HG03575 (cell line): ENCODE data around the gene IFTAP.

Source experiments
- ATAC-seq: cut with Tn5 transposase; IDR thresholded peaks from one replicate; pipeline ENCODE4 v1.9.1; 2021; ENCODE audit not compliant: unreplicated experiment, insufficient number of reproducible peaks, low FRiP score; ENCODE audit errors: extremely low read depth

Gene IFTAP

DNA sequence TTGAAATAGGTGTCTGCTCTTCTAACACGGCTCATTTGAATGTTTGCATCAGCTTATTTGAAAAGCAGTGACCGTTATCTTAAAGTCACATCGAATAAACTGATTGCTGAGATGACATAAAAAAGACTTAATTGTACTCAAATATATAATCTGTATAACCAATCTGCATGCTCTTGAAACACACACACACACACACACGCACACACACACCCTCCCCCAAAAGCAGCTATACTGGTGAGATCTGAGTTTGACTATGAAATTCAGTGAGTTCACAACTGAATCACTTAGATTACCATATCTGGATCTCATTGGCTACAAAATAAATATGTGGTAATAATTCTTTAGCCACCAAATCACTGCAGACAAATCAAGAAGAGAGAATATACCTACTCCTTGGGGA lies 3.8 kb upstream of the IFTAP start:
- no peak for ATAC-seq

DNA sequence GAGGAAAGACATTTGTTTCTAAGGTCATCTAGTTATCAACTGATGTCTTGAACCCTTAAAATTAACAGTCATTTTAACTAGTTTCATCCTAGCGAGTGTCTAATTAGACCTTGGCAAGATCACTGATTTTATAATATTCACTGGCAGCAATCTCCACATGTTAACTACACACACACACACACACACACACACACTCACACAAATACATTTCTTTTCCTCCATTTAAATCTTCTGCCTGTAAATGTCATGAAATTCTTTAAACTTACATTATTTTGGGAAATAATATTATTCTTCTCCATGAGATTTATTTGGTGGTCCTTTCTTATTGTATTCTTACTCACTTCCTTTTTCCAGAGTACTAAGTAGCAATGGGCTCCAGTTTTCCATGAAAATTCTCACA lies 2.9 kb upstream of the IFTAP start:
- ATAC-seq: no peak

DNA sequence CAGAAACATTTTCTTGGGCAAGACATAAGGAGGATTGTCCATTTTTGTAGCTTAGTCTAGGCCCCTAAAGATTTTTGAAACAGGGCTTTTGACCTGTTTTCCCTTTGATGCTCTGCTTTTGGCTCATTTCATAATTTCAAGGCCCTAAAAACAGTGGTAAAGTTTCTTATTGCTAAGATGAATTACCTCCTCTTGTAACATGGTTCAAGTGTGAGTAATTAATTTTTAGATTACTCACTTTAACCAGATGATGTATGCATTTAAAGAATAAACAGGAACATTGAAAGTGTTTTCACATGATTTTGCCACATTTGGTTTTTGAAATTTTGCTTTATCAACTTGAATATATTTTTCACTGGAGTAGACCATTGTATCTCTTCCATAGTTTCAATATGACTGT lies 2.6 kb downstream of the IFTAP start:
- no peak for ATAC-seq

DNA sequence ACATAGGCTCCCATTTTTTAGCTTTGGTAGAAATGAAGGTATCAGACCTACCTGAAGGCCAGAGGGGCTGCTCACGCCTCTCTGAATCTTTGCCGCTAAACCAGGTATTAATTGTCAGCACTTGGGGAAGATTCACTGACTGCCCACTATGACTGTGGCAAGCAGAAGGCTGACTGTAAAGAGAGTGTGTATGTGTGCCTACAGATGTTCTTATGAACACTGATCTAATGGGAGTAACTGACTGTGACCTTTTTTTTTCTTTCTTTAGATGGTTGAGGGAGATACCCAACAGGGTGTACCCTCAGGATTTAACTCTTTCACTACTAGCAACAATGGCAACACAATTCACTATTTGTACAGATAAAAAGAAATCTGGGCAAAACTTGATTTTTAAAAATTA lies 3.7 kb downstream of the IFTAP start, which contains the start of gene RAG2:
TSS of gene RAG2 (minus strand) at position 186 of the 400 bp plus-strand sequence. CDS start 4,068 bp downstream, outside the sequence.
- ATAC-seq: no peak

DNA sequence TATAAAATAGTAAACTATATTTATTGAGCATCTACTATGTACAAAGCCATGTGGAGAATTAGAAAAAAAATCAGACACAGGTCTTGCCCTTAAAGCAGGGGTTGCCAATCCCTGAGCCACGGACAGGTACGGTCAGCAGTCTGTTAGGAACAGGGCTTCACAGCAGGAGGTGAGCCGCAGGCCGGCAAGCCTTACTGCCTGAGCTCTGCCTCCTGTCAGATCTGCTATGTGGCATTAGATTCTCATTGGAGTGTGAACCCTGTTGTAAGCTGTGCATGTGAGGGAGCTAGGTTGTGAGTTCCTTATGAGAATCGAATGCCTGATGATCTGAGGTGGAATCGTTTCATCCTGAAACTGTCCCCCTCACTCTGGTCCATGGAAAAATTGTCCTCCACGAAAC lies 5.9 kb downstream of the IFTAP start:
- no peak for ATAC-seq

DNA sequence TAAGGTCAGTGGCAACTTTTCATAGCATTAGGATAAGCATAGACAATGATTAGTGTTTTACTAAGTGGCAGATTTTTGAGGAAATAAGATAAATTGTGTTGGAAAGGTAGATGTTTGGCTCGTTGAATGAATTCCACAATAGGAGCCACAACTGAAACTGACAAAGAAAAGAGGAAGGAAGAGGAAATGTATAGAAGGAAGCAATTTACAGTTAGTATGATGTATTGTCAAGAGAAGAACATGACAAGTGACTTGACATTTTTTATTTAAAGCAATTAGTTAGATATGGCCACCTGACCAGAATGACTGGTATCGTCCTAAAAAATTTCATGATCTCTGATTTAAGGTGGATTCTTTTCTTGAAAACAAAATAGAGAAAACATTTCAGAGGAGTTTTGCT lies 6.9 kb downstream of the IFTAP start:
- ATAC-seq: no peak

DNA sequence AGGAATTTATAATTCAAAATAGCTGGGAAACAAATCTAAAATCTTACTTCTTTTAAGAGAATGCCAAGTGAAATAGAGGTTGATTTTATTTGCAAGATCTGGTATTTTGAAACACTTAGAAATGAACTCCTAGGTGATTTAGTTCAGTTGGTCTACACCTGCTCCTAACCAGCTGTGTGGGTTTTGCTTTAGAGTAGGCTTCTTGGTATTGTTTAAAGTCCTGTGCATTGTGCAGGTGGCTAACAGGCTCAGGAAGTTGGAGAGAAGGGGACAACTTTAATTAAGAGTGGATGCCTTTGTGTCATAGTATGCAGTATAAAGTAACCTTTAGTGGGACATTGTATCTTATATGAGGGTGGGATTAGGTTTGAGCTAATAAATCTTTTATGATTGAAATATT lies 7.8 kb downstream of the IFTAP start:
- ATAC-seq: no peak

DNA sequence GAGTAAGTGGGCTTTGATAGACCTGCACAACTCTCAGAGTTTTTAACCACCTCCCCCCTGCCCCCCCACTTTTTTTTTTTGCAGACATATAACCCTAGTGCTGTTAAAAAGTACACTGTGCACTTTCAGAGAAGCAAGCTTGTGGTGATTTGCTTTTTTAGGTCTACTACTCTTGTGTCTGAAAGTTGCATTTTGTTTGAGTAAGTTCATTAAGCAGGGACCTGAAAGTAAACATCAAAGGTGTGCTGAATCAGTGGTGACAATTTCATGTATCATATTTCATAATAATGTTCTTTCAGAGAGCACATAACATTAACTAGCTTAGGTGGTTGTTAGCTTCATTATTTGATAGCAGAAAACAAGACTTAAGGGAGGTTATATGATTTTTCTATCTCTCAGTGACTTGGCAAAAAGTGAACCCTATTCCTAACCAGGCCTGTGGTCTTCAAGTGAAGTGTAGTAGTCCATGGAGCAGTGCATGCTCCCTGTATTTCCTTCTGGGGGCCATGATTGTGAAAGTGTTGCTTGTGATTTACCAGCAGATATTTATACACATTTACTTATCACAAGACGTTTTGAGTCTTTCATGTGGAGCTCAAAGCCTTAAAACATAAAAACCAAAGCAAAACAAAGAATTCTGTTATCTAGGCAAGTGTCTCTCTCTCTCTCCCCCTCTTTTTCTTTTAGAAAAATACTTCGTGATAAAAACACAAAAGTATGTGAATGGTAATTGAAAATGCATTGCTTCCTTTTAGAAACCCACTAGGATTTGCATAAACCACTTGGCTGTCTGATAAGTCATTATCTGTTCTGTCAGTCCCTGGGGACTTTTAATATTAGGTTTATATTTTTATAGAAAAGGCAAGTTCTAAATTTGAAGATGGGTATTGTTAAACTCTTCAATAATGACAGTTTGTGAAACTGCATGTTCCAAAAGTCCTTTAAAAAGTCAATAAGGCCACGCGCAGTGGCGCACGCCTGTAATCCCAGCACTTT lies 11.2 kb downstream of the IFTAP start:
- peak; percentile 48 for ATAC-seq

DNA sequence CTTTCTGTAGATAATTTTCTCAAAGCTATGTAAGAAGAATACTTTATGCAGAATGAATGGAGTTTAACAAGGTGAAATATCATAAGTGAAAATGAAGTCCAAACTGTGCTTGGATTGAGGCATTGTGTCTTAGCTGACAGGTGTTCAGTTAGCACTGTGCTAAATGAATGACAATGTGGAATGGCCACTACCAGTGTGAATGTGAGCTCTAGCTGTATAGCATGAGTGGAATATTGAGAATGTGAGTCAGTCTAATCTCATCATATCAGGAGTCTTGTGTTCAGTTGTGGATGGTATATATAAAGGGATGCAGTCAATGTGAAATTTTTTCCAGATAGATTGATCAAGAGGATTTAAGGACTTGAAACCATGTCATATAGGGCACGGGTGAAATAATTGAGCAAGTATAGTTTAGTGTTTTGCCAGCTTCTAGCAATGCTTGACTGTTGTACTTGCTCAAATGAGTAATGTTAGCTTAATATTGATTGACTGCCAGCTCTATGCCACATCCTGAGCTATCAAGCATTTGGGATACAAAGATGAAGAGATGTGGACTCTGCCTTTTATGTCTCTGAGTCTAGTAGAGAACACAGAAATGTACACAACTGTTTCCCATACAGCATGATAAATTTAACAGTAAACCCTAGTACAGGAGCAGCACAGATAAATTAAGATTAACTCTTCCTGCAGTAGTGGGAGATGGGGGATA lies 14.3 kb downstream of the IFTAP start:
- no peak for ATAC-seq

DNA sequence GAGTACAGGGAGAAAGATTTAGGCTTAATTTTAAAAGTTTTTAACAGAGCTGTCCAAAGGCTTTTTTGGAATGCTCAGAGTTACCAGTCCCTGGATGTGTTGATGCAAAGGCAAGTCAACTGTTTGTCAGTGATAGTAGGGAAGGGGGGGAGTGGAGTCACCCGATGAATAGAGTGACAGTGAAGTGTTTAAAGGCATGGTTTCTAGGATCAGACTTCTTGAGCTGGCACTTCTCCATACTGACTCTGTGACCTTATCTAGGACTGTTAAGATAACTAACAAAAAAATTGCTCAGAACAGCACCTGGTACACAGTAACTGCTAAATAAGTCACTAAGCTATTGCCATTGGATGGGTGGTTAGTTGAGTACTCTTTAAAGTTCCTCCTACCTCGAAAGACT lies 15.1 kb downstream of the IFTAP start:
- ATAC-seq: no peak

DNA sequence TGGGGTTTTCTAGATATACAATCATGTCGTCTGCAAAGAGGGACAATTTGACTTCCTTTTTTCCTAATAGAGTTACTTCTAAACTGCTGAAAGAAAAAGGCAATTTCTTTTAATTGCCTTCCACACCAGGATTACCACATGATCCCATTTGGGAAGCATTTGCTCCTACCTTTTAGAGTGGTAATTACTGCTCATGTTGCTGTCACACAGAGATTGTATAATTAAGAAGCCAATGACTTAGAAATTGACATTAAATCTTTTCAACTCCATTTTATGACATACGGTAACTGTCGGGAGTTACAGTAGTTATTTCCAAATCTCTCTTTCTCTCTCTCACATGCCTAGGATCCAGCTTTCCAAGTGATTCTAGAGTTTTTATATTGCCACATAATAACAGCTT lies 21.5 kb downstream of the IFTAP start:
- no peak for ATAC-seq

DNA sequence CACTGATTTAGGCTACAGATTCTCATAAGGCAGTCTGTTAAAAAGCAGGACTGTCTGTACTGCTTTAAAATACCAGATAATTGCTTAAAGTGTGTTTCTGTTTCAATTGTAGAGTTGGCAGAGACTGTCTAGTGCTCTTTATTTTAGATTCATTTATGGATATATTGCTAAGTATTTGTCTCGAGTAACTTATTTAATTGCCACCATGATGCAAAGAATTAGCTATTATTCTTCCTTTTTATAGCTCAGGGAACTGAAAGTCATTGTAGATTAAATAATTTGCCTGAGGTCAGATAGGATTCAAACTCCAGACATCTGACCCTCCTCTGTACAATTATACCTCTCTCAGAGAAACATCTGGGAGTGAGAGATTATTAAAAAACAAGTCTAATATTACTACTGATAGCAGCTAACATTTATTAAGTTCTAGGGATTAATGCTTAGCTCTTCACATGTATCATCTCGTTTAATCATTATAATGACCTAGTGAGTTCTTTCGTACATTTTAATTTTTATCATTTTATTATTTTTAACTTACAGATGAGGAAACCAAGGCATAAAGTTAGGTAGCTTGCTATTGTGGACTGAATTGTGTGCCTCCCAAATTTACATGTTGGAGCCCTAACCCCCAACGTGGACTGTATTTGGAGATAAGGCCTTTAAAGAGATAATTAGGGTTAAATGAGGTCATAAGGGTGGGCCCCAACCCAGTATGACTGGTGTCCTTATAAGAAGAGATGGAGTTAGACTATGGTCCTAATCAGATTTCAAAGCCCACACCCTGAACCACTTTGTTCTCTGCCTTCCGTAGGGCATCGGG lies 23.5 kb downstream of the IFTAP start:
- ATAC-seq: no peak

DNA sequence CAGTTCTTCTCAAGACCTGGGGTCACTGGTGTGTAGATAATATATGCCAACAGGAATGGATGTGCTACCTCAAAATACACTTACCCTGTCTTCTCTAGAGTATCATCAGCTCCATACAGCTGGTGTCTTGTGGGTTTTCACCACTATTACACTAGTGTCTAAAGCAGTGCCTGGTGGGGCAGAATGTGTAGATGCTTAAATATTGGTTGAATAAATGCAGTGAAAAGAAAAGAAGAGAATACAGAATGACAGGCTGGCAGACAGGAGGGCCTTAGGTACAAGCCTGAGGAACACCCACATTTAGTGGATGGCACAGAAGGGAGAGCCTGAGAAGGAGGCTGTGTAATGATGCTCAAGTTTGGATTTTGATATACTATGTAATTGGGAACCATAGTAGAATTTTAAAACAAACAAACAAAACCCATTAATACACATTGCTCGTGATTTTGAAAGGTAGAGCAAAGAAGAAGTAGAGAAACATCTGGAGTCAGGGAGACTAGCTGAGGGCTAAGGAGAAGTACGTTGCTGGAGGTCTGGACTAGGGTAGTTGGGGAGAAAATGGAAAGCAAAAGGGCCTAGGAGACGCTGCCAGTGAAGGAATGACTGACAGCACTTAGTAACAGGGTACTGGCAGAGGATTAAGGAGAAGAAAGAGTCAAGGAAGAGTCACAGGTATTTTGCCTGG lies 24.2 kb downstream of the IFTAP start:
- no peak for ATAC-seq

DNA sequence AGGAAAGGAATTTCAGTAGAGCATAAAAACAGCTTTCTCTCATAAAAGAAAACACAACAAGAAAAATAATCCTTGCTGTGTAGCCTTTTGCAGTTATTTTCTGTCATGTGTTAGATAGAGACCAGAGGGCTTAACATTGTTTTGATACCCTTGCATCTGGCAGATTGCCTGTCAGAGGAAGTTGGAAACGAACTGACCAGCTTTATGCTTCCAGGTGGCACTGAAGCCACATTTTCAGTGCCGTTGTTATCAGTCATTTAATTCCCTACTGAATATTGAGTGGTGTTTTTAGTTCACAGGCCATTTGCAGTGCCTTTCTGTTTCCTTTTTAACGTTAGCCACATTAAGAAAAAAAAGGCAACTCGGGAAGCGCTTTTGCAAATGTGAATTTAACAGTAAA lies 25.2 kb downstream of the IFTAP start:
- no peak for ATAC-seq

DNA sequence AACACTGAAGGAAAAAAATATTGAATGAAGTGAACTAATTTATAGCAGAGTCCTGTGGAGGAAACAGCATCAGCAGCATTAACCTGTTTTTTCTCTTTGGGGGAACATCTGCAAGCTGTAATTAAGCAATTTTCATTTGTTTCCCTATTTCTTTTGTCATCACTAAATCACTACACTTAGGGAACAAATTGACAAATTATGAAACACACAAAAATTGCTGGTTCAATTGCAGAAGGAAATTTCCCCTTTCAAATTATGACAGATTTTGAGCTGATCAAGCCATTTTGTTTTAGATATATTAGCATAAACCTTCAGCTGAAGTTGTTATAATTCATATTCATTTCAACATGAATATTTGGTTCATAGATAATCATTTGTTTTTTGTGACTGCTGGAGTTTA lies 25.9 kb downstream of the IFTAP start:
- no peak for ATAC-seq

DNA sequence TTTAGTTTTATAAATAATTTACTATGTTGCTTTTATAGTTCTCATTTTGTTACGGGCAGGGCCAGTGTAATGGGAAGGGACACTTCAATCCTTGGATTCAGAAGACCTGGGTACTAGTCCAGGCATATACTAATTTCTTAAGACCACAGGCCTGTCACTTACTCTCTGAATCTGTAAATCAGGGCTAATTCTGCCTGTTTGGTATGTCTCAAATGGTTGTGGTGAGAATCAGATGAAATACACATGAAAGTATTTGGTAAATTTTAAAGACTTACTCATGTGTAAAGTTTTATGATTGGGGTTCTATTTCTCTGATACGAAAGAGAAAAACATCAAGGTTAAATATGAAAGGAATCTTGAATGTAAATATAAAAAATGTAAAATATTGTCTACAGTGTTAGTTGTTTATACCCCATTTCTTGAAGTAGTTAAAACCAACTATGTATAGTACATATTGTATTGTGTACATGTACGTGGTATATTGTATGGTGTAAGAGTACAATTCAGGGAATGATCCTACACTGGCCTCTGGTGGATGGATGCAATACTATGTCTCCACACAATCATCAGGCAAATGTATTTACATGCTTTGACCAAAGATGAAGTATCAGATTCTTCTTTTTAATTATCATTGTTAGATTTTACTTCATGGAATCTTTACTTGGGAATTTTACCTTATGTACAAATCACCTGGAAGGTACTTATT lies 28.3 kb downstream of the IFTAP start:
- peak; percentile 46 for ATAC-seq

DNA sequence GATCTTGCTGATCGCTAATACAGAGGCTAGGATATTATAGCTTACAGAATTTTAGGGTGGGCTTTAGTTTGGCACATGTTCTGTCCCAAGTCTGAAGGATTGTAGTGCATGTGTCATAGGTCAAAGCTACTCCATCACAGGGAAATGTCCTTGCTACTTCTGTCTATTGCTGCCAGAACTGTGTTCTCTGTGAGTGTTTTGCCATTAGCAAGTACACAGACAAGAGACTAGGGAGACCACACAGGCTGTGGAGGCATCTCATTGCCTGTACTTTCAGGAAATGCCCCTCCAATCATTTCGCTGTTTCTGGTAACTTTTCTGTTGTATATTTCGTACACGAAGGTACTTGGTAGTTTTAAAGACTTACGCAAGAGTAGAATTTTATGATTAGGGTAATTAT lies 29.2 kb downstream of the IFTAP start:
- ATAC-seq: no peak

DNA sequence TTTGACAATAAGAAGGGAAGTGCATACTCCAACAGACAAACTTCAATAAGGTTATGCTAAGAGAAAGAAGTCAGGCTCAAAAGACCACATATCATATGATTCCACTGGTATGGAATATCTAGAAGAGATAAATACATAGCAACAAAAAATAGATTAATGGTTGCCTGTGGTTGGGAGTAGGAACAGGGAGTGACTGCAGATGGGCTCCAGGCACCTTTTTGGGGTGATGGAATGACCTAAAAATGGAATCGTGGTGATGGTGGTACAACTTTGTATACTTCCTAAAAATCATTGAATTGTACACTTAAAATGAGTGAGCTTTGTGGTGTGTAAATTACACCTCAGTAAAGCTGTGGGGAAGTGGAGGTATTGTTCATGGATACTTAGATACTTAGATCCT lies 32.7 kb downstream of the IFTAP start:
- ATAC-seq: no peak
